ENCODE measurements around the gene P2RY11.

Gene P2RY11

GRCh38 chr19:10134040-10134439 is 22.5 kb downstream of the P2RY11 start:
- TF ChIP-seq CTCF (conservative IDR thresholded peaks at IDR 0.05; ENCODE audit: low read depth, low read length) = no peak
- no peak for DNase-seq (ENCODE audit: low read depth)
- H3K4me3 ChIP-seq (ENCODE audit: low read depth, low read length) = no peak overlapping the region

GRCh38 chr19:10135551-10136334 is 24.2 kb downstream of the P2RY11 start:
- H3K4me3 ChIP-seq (ENCODE audit: low read depth, low read length) = no peak overlapping the region
- no peak for DNase-seq (ENCODE audit: low read depth)
- no peak for TF ChIP-seq CTCF (conservative IDR thresholded peaks at IDR 0.05; ENCODE audit: low read depth, low read length)

GRCh38 chr19:10136936-10137335 is 25.4 kb downstream of the P2RY11 start:
- no peak overlapping the region for H3K4me3 ChIP-seq (ENCODE audit: low read depth, low read length)
- TF ChIP-seq CTCF (conservative IDR thresholded peaks at IDR 0.05; ENCODE audit: low read depth, low read length) = no peak
- DNase-seq (ENCODE audit: low read depth) = no peak

GRCh38 chr19:10137751-10138682 is 26.5 kb downstream of the P2RY11 start:
- no peak overlapping the region for H3K4me3 ChIP-seq (ENCODE audit: low read depth, low read length)
- no peak for TF ChIP-seq CTCF (conservative IDR thresholded peaks at IDR 0.05; ENCODE audit: low read depth, low read length)
- no peak for DNase-seq (ENCODE audit: low read depth)

GRCh38 chr19:10138879-10139795 is 27.6 kb downstream of the P2RY11 start:
- no peak overlapping the region for H3K4me3 ChIP-seq (ENCODE audit: low read depth, low read length)
- no peak for DNase-seq (ENCODE audit: low read depth)
- TF ChIP-seq CTCF (conservative IDR thresholded peaks at IDR 0.05; ENCODE audit: low read depth, low read length) = no peak

GRCh38 chr19:10139952-10140351 is 28.5 kb downstream of the P2RY11 start:
- no peak overlapping the region for H3K4me3 ChIP-seq (ENCODE audit: low read depth, low read length)
- TF ChIP-seq CTCF (conservative IDR thresholded peaks at IDR 0.05; ENCODE audit: low read depth, low read length) = no peak
- no peak for DNase-seq (ENCODE audit: low read depth)

Measured in choroid plexus epithelial cell (primary cell).